Measurements from ENCODE around the gene MLLT3. TPM values are rescaled to one million over a fixed set of nuclear protein-coding genes. Genes with fewer than 3 reads are reported as not detected.

The MLLT3 gene
- total RNA-seq, 1 donor from 2014 or later, result 39.1 TPM

DNA sequence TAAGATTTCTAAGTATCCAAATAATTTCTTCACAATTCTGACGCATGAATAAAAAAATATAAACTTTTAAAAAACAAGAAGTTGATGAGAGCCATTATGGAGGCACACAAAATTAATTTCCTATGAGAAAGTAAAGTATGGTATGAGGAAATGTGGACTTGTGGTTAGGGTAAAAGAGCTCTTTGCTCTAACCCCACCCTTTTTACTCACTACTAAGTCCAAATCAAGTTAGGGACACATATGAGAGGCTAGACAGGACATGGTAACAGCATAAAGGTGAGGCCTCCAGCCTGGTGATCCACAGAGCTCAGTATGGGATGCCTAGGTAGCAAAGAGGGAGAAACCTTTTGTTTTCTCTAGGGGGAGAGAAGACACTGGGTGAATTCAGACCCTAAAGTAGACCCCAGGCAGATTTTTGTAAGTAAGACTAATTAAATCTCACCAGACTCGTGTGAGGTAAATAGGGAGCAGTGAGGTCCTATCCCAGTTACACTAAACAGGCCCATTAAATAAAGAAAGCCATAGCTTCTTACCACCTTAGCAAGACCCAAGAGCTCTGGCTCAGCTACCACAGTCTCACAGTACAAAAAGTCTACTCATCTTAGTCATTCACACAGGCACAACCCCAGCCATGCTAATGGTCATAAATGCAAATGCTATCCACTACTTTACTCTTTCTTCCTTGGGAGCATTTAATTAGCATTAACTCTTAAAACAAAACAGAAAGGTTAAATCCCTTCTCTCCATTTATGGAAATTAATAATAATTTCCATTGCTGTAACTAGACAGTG is 42.6 kb downstream of the MLLT3 start:
- Histone ChIP-seq H3K4me1 (no peaks in the 10 kb centered on the region), H3K9ac (no peak overlapping the region), H3K27ac (no peak overlapping the region), H3K36me3 (no peaks in the 10 kb centered on the region), H3F3A (ENCODE audit: low read depth) (no peaks in the 10 kb centered on the region), H3K4me3 (no peak overlapping the region), H4K20me1 (ENCODE audit: low read depth) (no peaks in the 10 kb centered on the region), H3K27me3 (no peaks in the 10 kb centered on the region), H3K79me2 (ENCODE audit: low read depth) (no peaks in the 10 kb centered on the region), H3K4me2 (no peak overlapping the region), H3K9me3 (ENCODE audit: low read depth) (no peaks in the 10 kb centered on the region), H2AFZ (replicated peaks) (no peak overlapping the region)
- Mint-ChIP-seq H3K9me3 (peaks cover 24% of the 10 kb centered on the region), H3K36me3 (peaks cover 38% of the 10 kb centered on the region), H3K4me3 (no peak overlapping the region), H3K27me3 (ENCODE audit: insufficient read depth, low read depth) (peaks cover 2% of the 10 kb centered on the region), H3K27ac (no peak overlapping the region), H3K4me1 (no peaks in the 10 kb centered on the region)
- no peak for DNase-seq (ENCODE audit: low spot score)
- no peak for TF ChIP-seq EZH2phosphoT487 (IDR thresholded peaks at IDR 0.05)
- no peak for TF ChIP-seq EZH2 (IDR thresholded peaks at IDR 0.05)
- TF ChIP-seq, protein P1, sequence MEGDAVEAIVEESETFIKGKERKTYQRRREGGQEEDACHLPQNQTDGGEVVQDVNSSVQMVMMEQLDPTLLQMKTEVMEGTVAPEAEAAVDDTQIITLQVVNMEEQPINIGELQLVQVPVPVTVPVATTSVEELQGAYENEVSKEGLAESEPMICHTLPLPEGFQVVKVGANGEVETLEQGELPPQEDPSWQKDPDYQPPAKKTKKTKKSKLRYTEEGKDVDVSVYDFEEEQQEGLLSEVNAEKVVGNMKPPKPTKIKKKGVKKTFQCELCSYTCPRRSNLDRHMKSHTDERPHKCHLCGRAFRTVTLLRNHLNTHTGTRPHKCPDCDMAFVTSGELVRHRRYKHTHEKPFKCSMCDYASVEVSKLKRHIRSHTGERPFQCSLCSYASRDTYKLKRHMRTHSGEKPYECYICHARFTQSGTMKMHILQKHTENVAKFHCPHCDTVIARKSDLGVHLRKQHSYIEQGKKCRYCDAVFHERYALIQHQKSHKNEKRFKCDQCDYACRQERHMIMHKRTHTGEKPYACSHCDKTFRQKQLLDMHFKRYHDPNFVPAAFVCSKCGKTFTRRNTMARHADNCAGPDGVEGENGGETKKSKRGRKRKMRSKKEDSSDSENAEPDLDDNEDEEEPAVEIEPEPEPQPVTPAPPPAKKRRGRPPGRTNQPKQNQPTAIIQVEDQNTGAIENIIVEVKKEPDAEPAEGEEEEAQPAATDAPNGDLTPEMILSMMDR (IDR thresholded peaks at IDR 0.05), result no peak

DNA sequence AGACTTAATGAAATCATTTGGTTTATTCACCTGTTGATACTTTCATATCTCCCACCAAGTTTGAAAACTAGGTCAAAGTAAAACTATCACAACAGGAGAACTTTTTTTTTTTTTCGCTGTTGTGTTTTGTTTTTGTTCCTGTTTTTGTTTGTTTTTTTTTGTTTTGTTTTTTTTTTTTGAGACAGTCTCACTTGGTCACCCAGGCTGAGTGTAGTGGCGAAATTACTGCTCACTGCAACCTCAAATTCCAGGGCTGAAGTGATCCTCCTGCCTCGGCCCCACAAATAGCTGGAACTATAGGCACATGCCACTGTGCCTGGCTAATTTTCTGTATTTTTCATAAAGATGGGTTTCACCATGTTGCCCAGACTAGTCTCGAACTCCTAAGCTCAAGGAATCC is 49.3 kb downstream of the MLLT3 start:
- peaks cover 3% of the 10 kb centered on the region for H3K4me1 Mint-ChIP-seq
- Histone ChIP-seq H3K36me3 (no peaks in the 10 kb centered on the region), H3K4me3 (no peak overlapping the region), H3F3A (ENCODE audit: low read depth) (no peaks in the 10 kb centered on the region), H3K27me3 (no peaks in the 10 kb centered on the region), H3K9me3 (ENCODE audit: low read depth) (no peaks in the 10 kb centered on the region), H3K4me2 (no peak overlapping the region), H3K4me1 (no peaks in the 10 kb centered on the region), H3K27ac (no peak overlapping the region), H2AFZ (replicated peaks) (no peak overlapping the region), H4K20me1 (ENCODE audit: low read depth) (no peaks in the 10 kb centered on the region), H3K79me2 (ENCODE audit: low read depth) (no peaks in the 10 kb centered on the region), H3K9ac (no peak overlapping the region)
- TF ChIP-seq EZH2phosphoT487 (IDR thresholded peaks at IDR 0.05) (no peak), EZH2 (IDR thresholded peaks at IDR 0.05) (no peak)
- DNase-seq (ENCODE audit: low spot score), result no peak
- no peak overlapping the region for H3K27ac Mint-ChIP-seq
- H3K27me3 Mint-ChIP-seq (ENCODE audit: insufficient read depth, low read depth), result no peaks in the 10 kb centered on the region
- H3K36me3 Mint-ChIP-seq, result peaks cover 21% of the 10 kb centered on the region
- H3K4me3 Mint-ChIP-seq, result no peak overlapping the region
- H3K9me3 Mint-ChIP-seq, result peaks cover 27% of the 10 kb centered on the region

DNA sequence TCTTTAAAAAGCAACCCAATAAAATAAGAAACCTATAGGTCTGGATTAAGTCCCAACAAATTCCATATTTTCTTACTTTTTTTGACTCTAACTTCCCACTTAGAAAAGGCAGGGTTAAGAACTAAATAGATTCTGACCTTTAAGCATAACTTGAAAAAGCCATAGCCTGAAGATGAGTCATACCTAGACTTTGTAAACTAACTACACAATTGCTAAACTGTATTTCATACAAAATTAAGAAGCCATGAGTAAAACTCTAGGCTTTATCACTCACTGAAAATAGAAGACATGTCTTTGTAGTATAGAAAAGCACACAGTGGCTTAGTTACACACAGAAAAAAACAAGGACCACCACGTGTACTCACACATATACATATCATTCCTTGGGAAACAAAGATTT is 51.5 kb downstream of the MLLT3 start:
- Histone ChIP-seq H3K79me2 (ENCODE audit: low read depth) (no peaks in the 10 kb centered on the region), H3K27ac (no peak overlapping the region), H2AFZ (replicated peaks) (no peak overlapping the region), H3K4me2 (no peak overlapping the region), H3K4me3 (no peak overlapping the region), H3K27me3 (no peaks in the 10 kb centered on the region), H3K9me3 (ENCODE audit: low read depth) (no peaks in the 10 kb centered on the region), H4K20me1 (ENCODE audit: low read depth) (peaks cover 3% of the 10 kb centered on the region), H3K9ac (no peak overlapping the region), H3F3A (ENCODE audit: low read depth) (no peaks in the 10 kb centered on the region), H3K4me1 (no peaks in the 10 kb centered on the region), H3K36me3 (no peaks in the 10 kb centered on the region)
- TF ChIP-seq, protein P1 (IDR thresholded peaks at IDR 0.05), result no peak
- TF ChIP-seq EZH2phosphoT487 (IDR thresholded peaks at IDR 0.05), result no peak
- TF ChIP-seq EZH2 (IDR thresholded peaks at IDR 0.05), result no peak
- Mint-ChIP-seq H3K9me3 (peaks cover 9% of the 10 kb centered on the region), H3K27me3 (ENCODE audit: insufficient read depth, low read depth) (no peaks in the 10 kb centered on the region), H3K4me1 (peaks cover 3% of the 10 kb centered on the region), H3K27ac (no peak overlapping the region), H3K36me3 (peaks cover 7% of the 10 kb centered on the region), H3K4me3 (no peak overlapping the region)
- no peak for DNase-seq (ENCODE audit: low spot score)

DNA sequence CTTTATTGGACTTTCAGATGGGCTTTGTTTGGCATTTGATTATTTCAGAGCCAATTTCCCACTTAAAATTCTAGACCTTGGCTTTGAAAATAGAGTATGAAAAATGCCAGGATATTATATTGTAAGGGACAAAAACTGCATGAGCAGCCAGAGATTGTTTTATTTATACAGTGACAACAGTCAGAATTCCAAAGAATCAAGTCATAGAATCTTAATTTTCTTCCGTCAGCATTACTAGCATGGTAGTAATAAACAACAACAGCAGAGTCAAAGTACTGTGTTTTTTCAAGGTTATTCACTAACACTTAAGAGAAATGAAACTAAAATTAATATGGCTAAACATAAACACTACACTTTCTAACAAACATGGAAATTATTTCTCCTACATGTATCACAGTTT is 52.2 kb downstream of the MLLT3 start:
- no peak overlapping the region for H3K4me2 ChIP-seq
- TF ChIP-seq EZH2phosphoT487 (IDR thresholded peaks at IDR 0.05) (no peak), EZH2 (IDR thresholded peaks at IDR 0.05) (no peak)
- TF ChIP-seq, protein P1 (IDR thresholded peaks at IDR 0.05), result no peak

More for the DNA sequence above, 52.2 kb downstream of the MLLT3 start:
- peaks cover 4% of the 10 kb centered on the region for H3K36me3 Mint-ChIP-seq
- no peaks in the 10 kb centered on the region for H3K79me2 ChIP-seq (ENCODE audit: low read depth)
- no peak overlapping the region for H3K27ac ChIP-seq
- no peak overlapping the region for H3K27ac Mint-ChIP-seq
- no peak overlapping the region for H3K4me3 ChIP-seq
- H3K36me3 ChIP-seq, result no peaks in the 10 kb centered on the region
- H3K27me3 ChIP-seq, result no peaks in the 10 kb centered on the region
- H4K20me1 ChIP-seq (ENCODE audit: low read depth), result peaks cover 6% of the 10 kb centered on the region
- H3K4me1 Mint-ChIP-seq, result peaks cover 9% of the 10 kb centered on the region
- no peak overlapping the region for H2AFZ ChIP-seq (replicated peaks)
- peaks cover 6% of the 10 kb centered on the region for H3K9me3 Mint-ChIP-seq
- no peaks in the 10 kb centered on the region for H3K9me3 ChIP-seq (ENCODE audit: low read depth)
- H3K9ac ChIP-seq, result no peak overlapping the region
- no peak for DNase-seq (ENCODE audit: low spot score)
- no peak overlapping the region for H3K4me3 Mint-ChIP-seq
- H3K27me3 Mint-ChIP-seq (ENCODE audit: insufficient read depth, low read depth), result no peaks in the 10 kb centered on the region
- H3K4me1 ChIP-seq, result no peaks in the 10 kb centered on the region
- H3F3A ChIP-seq (ENCODE audit: low read depth), result no peaks in the 10 kb centered on the region
